Ishikawa (cell line): Measurements from ENCODE around the gene SHB.

ENCODE experiments used
- CREB1 ChIP-seq: IDR thresholded peaks from 2 replicates; pipeline ENCODE4 v1.6.1; 2012; ENCODE audit warnings: low read depth
- EGR1 ChIP-seq: IDR thresholded peaks from 2 replicates; pipeline ENCODE4 v1.6.1; 2012
- EP300 ChIP-seq: IDR thresholded peaks from 2 replicates; pipeline ENCODE4 v1.6.1; 2012; ENCODE audit warnings: borderline replicate concordance
- FOXM1 ChIP-seq: IDR thresholded peaks from 2 replicates; pipeline ENCODE4 v1.6.1; 2012; ENCODE audit warnings: low read depth, borderline replicate concordance
- TAF1 ChIP-seq: IDR thresholded peaks from 2 replicates; pipeline ENCODE4 v1.6.1; 2012; ENCODE audit warnings: low read depth, mild to moderate bottlenecking
- TEAD4 ChIP-seq: IDR thresholded peaks from 2 replicates; pipeline ENCODE4 v1.6.1; 2012
- USF1 ChIP-seq: IDR thresholded peaks from 2 replicates; pipeline ENCODE4 v1.6.1; 2012
- TF ChIP-seq, protein P1 (sequence below): IDR thresholded peaks from 2 replicates; pipeline ENCODE4 v1.6.1; 2012; ENCODE audit warnings: low read depth, mild to moderate bottlenecking

DNA sequence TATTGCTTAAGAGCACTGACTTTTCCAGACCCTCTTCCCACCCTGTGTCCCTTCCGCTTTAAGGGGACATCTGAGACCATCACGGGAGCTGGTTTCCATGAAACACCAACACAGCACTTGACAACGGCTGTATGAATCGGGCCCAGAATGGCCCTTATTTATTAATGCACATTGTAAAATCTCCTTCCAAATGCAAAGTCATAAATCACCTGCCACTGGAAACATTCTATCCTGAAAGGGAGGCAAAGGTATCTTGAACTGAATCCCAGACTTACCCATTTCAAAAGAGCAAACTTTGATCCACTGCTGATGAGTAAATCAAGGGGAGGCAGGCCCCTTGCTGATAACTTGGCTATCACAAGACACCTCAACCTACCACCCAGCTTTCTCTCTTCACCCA, 37.4 kb downstream of the SHB start:
- TF ChIP-seq EGR1 (no peak), TAF1 (no peak), FOXM1 (no peak), CREB1 (no peak), USF1 (no peak), TEAD4 (no peak), EP300 (no peak)
- TF ChIP-seq, protein P1, sequence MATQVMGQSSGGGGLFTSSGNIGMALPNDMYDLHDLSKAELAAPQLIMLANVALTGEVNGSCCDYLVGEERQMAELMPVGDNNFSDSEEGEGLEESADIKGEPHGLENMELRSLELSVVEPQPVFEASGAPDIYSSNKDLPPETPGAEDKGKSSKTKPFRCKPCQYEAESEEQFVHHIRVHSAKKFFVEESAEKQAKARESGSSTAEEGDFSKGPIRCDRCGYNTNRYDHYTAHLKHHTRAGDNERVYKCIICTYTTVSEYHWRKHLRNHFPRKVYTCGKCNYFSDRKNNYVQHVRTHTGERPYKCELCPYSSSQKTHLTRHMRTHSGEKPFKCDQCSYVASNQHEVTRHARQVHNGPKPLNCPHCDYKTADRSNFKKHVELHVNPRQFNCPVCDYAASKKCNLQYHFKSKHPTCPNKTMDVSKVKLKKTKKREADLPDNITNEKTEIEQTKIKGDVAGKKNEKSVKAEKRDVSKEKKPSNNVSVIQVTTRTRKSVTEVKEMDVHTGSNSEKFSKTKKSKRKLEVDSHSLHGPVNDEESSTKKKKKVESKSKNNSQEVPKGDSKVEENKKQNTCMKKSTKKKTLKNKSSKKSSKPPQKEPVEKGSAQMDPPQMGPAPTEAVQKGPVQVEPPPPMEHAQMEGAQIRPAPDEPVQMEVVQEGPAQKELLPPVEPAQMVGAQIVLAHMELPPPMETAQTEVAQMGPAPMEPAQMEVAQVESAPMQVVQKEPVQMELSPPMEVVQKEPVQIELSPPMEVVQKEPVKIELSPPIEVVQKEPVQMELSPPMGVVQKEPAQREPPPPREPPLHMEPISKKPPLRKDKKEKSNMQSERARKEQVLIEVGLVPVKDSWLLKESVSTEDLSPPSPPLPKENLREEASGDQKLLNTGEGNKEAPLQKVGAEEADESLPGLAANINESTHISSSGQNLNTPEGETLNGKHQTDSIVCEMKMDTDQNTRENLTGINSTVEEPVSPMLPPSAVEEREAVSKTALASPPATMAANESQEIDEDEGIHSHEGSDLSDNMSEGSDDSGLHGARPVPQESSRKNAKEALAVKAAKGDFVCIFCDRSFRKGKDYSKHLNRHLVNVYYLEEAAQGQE, result no peak
